ENCODE data around the gene CRYZ. TPM values are rescaled to one million over a fixed set of nuclear protein-coding genes. Genes with fewer than 3 reads are reported as not detected.

Gene CRYZ
- total RNA-seq, 1 donor from 2014 or later: 25.8 TPM

GRCh38 chr1:74684301-74684700 is 48.5 kb downstream of the CRYZ start:
- no peak overlapping the region for H3K4me3 Mint-ChIP-seq
- H3K4me1 Mint-ChIP-seq (ENCODE audit: unreplicated experiment): no peaks in the 10 kb centered on the region
- peaks cover 3% of the 10 kb centered on the region for H3K27me3 Mint-ChIP-seq
- H3K36me3 Mint-ChIP-seq: no peaks in the 10 kb centered on the region
- no peak overlapping the region for H3K27ac Mint-ChIP-seq
- no peaks in the 10 kb centered on the region for H3K9me3 Mint-ChIP-seq
- no peak for TF ChIP-seq CTCF (conservative IDR thresholded peaks at IDR 0.05)
- DNase-seq (ENCODE audit: extremely low spot score, unreplicated experiment): no peak

- Mint-ChIP-seq H3K4me3 (no peak overlapping the region), H3K36me3 (no peaks in the 10 kb centered on the region), H3K4me1 (ENCODE audit: unreplicated experiment) (no peaks in the 10 kb centered on the region), H3K27me3 (peaks cover 3% of the 10 kb centered on the region), H3K27ac (no peak overlapping the region), H3K9me3 (no peaks in the 10 kb centered on the region)
- no peak for DNase-seq (ENCODE audit: extremely low spot score, unreplicated experiment)
- no peak for TF ChIP-seq CTCF (conservative IDR thresholded peaks at IDR 0.05)
Observed at GRCh38 chr1:74683656-74684055, 49.2 kb downstream of the CRYZ start.

- Mint-ChIP-seq H3K27ac (no peak overlapping the region), H3K27me3 (peaks cover 6% of the 10 kb centered on the region), H3K9me3 (peaks cover 4% of the 10 kb centered on the region), H3K4me3 (no peak overlapping the region), H3K4me1 (ENCODE audit: unreplicated experiment) (no peaks in the 10 kb centered on the region), H3K36me3 (no peaks in the 10 kb centered on the region)
- no peak for DNase-seq (ENCODE audit: extremely low spot score, unreplicated experiment)
- TF ChIP-seq CTCF (conservative IDR thresholded peaks at IDR 0.05): no peak
Observed at GRCh38 chr1:74681851-74682250, 51.0 kb downstream of the CRYZ start.

- Mint-ChIP-seq H3K4me3 (no peak overlapping the region), H3K27ac (no peak overlapping the region), H3K27me3 (peaks cover 6% of the 10 kb centered on the region), H3K9me3 (peaks cover 4% of the 10 kb centered on the region), H3K36me3 (no peaks in the 10 kb centered on the region), H3K4me1 (ENCODE audit: unreplicated experiment) (no peaks in the 10 kb centered on the region)
- TF ChIP-seq CTCF (conservative IDR thresholded peaks at IDR 0.05): no peak
- DNase-seq (ENCODE audit: extremely low spot score, unreplicated experiment): no peak
Observed at GRCh38 chr1:74681449-74681848, 51.4 kb downstream of the CRYZ start.

- Mint-ChIP-seq H3K36me3 (no peaks in the 10 kb centered on the region), H3K27me3 (peaks cover 9% of the 10 kb centered on the region), H3K9me3 (peaks cover 4% of the 10 kb centered on the region), H3K4me1 (ENCODE audit: unreplicated experiment) (no peaks in the 10 kb centered on the region), H3K4me3 (no peak overlapping the region), H3K27ac (no peak overlapping the region)
- no peak for DNase-seq (ENCODE audit: extremely low spot score, unreplicated experiment)
- TF ChIP-seq CTCF (conservative IDR thresholded peaks at IDR 0.05): no peak
Observed at GRCh38 chr1:74681001-74681400, 51.8 kb downstream of the CRYZ start.

GRCh38 chr1:74679811-74680210 is 53.0 kb downstream of the CRYZ start:
- no peak overlapping the region for H3K27ac Mint-ChIP-seq
- H3K4me3 Mint-ChIP-seq: no peak overlapping the region
- H3K4me1 Mint-ChIP-seq (ENCODE audit: unreplicated experiment): no peaks in the 10 kb centered on the region
- no peak for DNase-seq (ENCODE audit: extremely low spot score, unreplicated experiment)
- no peaks in the 10 kb centered on the region for H3K36me3 Mint-ChIP-seq
- TF ChIP-seq CTCF (conservative IDR thresholded peaks at IDR 0.05): no peak
- peaks cover 14% of the 10 kb centered on the region for H3K27me3 Mint-ChIP-seq
- H3K9me3 Mint-ChIP-seq: peaks cover 4% of the 10 kb centered on the region
